OCI-LY7 (cell line): Measurements from ENCODE around the gene PKIB.
"Not testable (repeated sequence)": the region's sequence is repeated elsewhere in the genome, so short reads cannot be mapped to it uniquely, and the experiment has no call there.

ENCODE experiments used
- EZH2phosphoT487 ChIP-seq: fragments of 200-600 bp; sonication (generic); IDR thresholded peaks from 2 replicates; pipeline ENCODE4 v1.6.1; 2018; ENCODE audit warnings: low read depth, borderline replicate concordance, mild to moderate bottlenecking, mixed run types, antibody characterized with exemption, low read length, moderate library complexity, mixed read lengths
- TF ChIP-seq, protein P1 (sequence below): fragments of 200-600 bp; sonication (generic); conservative IDR thresholded peaks from 2 replicates; pipeline ENCODE4 v1.5.1; 2014; ENCODE audit warnings: mild to moderate bottlenecking, antibody characterized with exemption, low read length, moderate library complexity, mixed read lengths

DNA sequence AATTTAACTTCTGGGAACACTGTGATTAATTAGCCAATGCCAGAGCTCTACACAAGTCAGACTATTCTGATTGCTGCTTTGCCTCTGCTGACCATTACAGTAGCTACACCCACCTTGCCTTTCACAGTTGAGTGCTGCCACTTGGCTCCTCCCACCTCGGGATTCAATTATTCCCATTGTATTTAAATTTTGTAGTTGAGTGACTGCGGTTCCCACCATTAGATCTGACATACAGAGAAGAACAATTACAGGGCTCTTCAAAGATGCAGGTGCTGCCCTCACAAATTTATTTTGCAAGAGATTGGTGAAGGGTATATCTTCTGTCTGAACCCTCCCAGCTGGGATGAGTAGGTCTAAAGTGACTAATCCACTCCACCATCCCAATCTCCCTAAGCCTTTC is 11.9 kb upstream of the PKIB start:
- TF ChIP-seq, protein P1, sequence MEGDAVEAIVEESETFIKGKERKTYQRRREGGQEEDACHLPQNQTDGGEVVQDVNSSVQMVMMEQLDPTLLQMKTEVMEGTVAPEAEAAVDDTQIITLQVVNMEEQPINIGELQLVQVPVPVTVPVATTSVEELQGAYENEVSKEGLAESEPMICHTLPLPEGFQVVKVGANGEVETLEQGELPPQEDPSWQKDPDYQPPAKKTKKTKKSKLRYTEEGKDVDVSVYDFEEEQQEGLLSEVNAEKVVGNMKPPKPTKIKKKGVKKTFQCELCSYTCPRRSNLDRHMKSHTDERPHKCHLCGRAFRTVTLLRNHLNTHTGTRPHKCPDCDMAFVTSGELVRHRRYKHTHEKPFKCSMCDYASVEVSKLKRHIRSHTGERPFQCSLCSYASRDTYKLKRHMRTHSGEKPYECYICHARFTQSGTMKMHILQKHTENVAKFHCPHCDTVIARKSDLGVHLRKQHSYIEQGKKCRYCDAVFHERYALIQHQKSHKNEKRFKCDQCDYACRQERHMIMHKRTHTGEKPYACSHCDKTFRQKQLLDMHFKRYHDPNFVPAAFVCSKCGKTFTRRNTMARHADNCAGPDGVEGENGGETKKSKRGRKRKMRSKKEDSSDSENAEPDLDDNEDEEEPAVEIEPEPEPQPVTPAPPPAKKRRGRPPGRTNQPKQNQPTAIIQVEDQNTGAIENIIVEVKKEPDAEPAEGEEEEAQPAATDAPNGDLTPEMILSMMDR = not testable (repeated sequence)
- TF ChIP-seq EZH2phosphoT487 = not testable (repeated sequence)
